ENCODE results near the gene PDP2. TPM values are rescaled to one million over a fixed set of nuclear protein-coding genes. Genes with fewer than 3 reads are reported as not detected.

The PDP2 gene
- polyA plus RNA-seq, 1 of the 3 experiments (the other 2 are of a cell fraction), result 4.7 TPM

DNA sequence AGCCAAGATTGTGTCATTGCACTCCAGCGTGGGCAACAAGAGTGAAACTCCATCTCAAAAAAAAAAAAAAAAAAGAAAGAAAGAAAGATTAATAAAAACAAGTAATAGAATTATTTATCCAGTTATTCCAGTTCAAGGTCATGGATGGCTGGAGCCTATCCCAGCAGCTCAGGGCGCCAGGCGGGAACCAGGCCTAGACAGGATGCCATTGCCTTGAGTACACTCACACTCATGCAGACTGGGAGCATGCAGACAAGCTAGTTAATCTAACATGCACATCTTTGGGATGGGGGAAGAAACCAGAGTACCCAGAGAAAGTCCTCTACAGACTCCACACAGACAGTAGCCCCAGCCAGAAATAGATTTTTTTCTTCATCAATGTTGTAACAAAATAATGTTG, 17.9 kb downstream of the PDP2 start:
- TF ChIP-seq NFIC (IDR thresholded peaks at IDR 0.05; ENCODE audit: borderline replicate concordance) (no peak), USF1 (IDR thresholded peaks at IDR 0.05; ENCODE audit: borderline replicate concordance, low read depth) (no peak), JUND (IDR thresholded peaks at IDR 0.05) (no peak), TEAD4 (IDR thresholded peaks at IDR 0.05; ENCODE audit: borderline replicate concordance, insufficient read depth) (no peak), TCF12 (IDR thresholded peaks at IDR 0.05) (no peak), MXI1 (IDR thresholded peaks at IDR 0.05; ENCODE audit: low read depth, low read length) (no peak)
- TF ChIP-seq, protein P1, sequence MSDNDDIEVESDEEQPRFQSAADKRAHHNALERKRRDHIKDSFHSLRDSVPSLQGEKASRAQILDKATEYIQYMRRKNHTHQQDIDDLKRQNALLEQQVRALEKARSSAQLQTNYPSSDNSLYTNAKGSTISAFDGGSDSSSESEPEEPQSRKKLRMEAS (IDR thresholded peaks at IDR 0.05; ENCODE audit: low read depth), result peak; percentile 60; the same call in 1 of the 2 replicates
- no peaks in the 10 kb centered on the region for H3K9me3 ChIP-seq
- WGBS (ENCODE audit: low lambda C conversion rate), result 80% methylated on average over 3 of the region's 3 CpGs
- H3F3A ChIP-seq (replicated peaks; ENCODE audit: insufficient read depth), result peaks cover 3% of the 10 kb centered on the region
- H4K20me1 ChIP-seq (ENCODE audit: insufficient read depth), result no peaks in the 10 kb centered on the region
- POLR2A ChIA-PET, result no interaction called here
- no peaks in the 10 kb centered on the region for H3K9me2 ChIP-seq
- H2AFZ ChIP-seq (ENCODE audit: low read depth), result no peak overlapping the region
- H3K27ac ChIP-seq (ENCODE audit: low read depth in 2 of 2, low read length in 1 of 2), result no peak overlapping the region
- no peaks in the 10 kb centered on the region for H3K36me3 ChIP-seq (replicated peaks in 1 of 2; ENCODE audit: control insufficient read depth in 1 of 2, insufficient read depth in 2 of 2, low read length in 1 of 2)
- no peak for DNase-seq
- peaks cover 19% of the 10 kb centered on the region in 2 experiments for H3K4me1 ChIP-seq (ENCODE audit: control insufficient read depth in 1 of 2, insufficient read depth in 2 of 2, low read depth in 1 of 2, low read length in 1 of 2)
- no peak overlapping the region for H3K4me3 ChIP-seq (ENCODE audit: low read depth in 2 of 2, low read length in 1 of 2)
- no peak overlapping the region for H3K4me2 ChIP-seq
- no peak overlapping the region for H3K9ac ChIP-seq
- no peaks in the 10 kb centered on the region for H3K27me3 ChIP-seq (ENCODE audit: insufficient read depth)
- H3K79me2 ChIP-seq (ENCODE audit: insufficient read depth), result no peaks in the 10 kb centered on the region
- CTCF ChIA-PET, result interaction anchor here (1.3 to 8.5 kb wide), 4 partner anchors 7 to 63 kb away, joined by 3 to 174 read pairs (median 40); partner anchors contain the start of genes CDH16, CES3 and RRAD

DNA sequence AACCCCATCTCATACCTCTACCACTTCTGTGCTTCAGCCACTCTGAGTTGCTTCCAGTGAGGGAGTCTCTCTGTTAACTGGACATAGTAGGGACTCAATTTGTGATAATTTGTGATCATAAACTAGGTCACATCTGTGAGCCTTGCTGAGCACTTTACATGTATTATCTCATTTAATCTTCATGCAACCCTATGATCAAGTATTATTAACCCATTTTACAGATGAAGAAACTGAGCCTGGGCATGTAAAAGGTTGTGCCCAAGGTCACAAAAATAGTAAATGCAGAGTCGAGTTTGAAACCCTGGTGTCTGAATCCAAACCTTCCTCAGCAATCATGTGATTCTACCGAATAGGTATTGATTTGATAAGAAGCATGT, 18.6 kb downstream of the PDP2 start:
- H3K36me3 ChIP-seq (replicated peaks in 1 of 2; ENCODE audit: control insufficient read depth in 1 of 2, insufficient read depth in 2 of 2, low read length in 1 of 2), result no peaks in the 10 kb centered on the region
- no peak overlapping the region for H2AFZ ChIP-seq (ENCODE audit: low read depth)
- H3K27me3 ChIP-seq (ENCODE audit: insufficient read depth), result no peaks in the 10 kb centered on the region
- no peak overlapping the region for H3K9ac ChIP-seq
- WGBS (ENCODE audit: low lambda C conversion rate), result 60% methylated on average over 2 of the region's 2 CpGs
- H3K4me3 ChIP-seq (ENCODE audit: low read depth in 2 of 2, low read length in 1 of 2), result no peak overlapping the region
- no peak for TF ChIP-seq RFX5 (IDR thresholded peaks at IDR 0.05; ENCODE audit: low read length)
- 0 out of 2 replicates have a peak, but pooled peaks have one; percentile 24 for TF ChIP-seq RCOR1 (IDR thresholded peaks at IDR 0.05; ENCODE audit: low read length)
- TF ChIP-seq MEF2A (IDR thresholded peaks at IDR 0.05; ENCODE audit: borderline replicate concordance, low read depth), result no peak
- TF ChIP-seq TCF12 (IDR thresholded peaks at IDR 0.05), result no peak
- H3K4me1 ChIP-seq (ENCODE audit: control insufficient read depth in 1 of 2, insufficient read depth in 2 of 2, low read depth in 1 of 2, low read length in 1 of 2), result peaks cover 19% of the 10 kb centered on the region in 2 experiments
- H3K79me2 ChIP-seq (ENCODE audit: insufficient read depth), result no peaks in the 10 kb centered on the region
- peaks cover 3% of the 10 kb centered on the region for H3F3A ChIP-seq (replicated peaks; ENCODE audit: insufficient read depth)
- no peaks in the 10 kb centered on the region for H4K20me1 ChIP-seq (ENCODE audit: insufficient read depth)
- H3K27ac ChIP-seq (ENCODE audit: low read depth in 2 of 2, low read length in 1 of 2), result no peak overlapping the region
- H3K4me2 ChIP-seq, result no peak overlapping the region
- no peaks in the 10 kb centered on the region for H3K9me2 ChIP-seq
- CTCF ChIA-PET, result interaction anchor here (1.3 to 8.5 kb wide), 2 partner anchors 24 to 62 kb away, joined by 3 to 174 read pairs; partner anchors contain the start of genes CDH16, CES3 and RRAD
- no peak for DNase-seq
- POLR2A ChIA-PET, result no interaction called here
- no peaks in the 10 kb centered on the region for H3K9me3 ChIP-seq

DNA sequence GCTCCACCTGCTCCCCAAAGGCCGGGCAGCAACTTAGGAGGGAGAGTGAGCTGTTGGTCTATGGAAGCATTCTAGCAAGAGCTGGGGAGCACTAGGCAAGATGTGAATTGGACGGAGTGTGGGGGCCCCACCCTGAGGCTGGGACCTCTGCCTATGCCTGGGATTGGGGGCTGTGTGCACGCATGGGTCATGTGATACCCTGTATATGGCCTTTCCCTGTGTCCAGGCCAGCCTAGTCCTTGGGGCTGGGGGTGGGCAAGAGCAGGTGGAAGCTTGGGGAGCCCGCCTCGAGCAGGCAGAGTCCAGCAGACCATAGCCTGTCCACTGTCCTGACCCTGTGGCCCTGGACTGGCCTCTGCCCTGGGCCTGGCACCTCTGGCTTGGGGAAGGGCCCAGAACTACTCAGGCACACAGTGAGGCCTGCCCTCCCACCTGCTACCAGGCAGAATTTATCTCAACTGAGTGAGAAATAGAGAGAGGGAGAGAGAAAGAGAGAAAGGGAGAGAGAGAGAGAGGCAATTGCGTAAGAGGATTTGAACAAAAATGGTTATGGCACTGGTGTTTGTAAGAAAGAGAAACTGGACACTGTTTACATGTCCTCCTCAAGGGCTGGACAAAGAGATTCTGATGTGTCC, 19.1 kb downstream of the PDP2 start:
- CTCF ChIA-PET, result interaction anchor here (1.6 to 8.5 kb wide), 2 partner anchors 23 to 48 kb away, joined by 4 to 174 read pairs; partner anchors contain the start of genes CDH16 and RRAD
- Histone ChIP-seq H2AFZ (ENCODE audit: low read depth) (0 out of 2 replicates have a peak overlapping the region, but pooled peaks have one; percentile 31), H3K4me3 (ENCODE audit: low read depth in 2 of 2, low read length in 1 of 2) (no peak overlapping the region), H3K9ac (no peak overlapping the region; the same call in 1 of the 2 replicates), H4K20me1 (ENCODE audit: insufficient read depth) (no peaks in the 10 kb centered on the region), H3K79me2 (ENCODE audit: insufficient read depth) (no peaks in the 10 kb centered on the region), H3K9me3 (no peaks in the 10 kb centered on the region), H3K27me3 (ENCODE audit: insufficient read depth) (no peaks in the 10 kb centered on the region), H3K4me2 (peak overlapping the region; percentile 52), H3K27ac (ENCODE audit: low read depth in 2 of 2, low read length in 1 of 2) (peak overlapping the region; percentile 43 to 53), H3F3A (replicated peaks; ENCODE audit: insufficient read depth) (peaks cover 3% of the 10 kb centered on the region), H3K4me1 (ENCODE audit: control insufficient read depth in 1 of 2, insufficient read depth in 2 of 2, low read depth in 1 of 2, low read length in 1 of 2) (peaks cover 19% of the 10 kb centered on the region in 2 experiments), H3K9me2 (no peaks in the 10 kb centered on the region), H3K36me3 (replicated peaks in 1 of 2; ENCODE audit: control insufficient read depth in 1 of 2, insufficient read depth in 2 of 2, low read length in 1 of 2) (no peaks in the 10 kb centered on the region)
- POLR2A ChIA-PET, result no interaction called here
- peak; percentile 18 for DNase-seq
- WGBS (ENCODE audit: low lambda C conversion rate), result 97% methylated on average over 6 of the region's 6 CpGs
- no peak for TF ChIP-seq RXRA (IDR thresholded peaks at IDR 0.05; ENCODE audit: borderline replicate concordance, low read depth)
- no peak for TF ChIP-seq GATA2 (CRISPR knock-in tag; IDR thresholded peaks at IDR 0.05)
- no peak for TF ChIP-seq POLR2AphosphoS5 (IDR thresholded peaks at IDR 0.05; ENCODE audit: low read depth, low read length)
- no peak for TF ChIP-seq FOXJ3 (CRISPR knock-in tag; IDR thresholded peaks at IDR 0.05)
- no peak for TF ChIP-seq IRF3 (IDR thresholded peaks at IDR 0.05; ENCODE audit: low read depth, low read length)
- TF ChIP-seq MEF2A (IDR thresholded peaks at IDR 0.05; ENCODE audit: borderline replicate concordance, low read depth), result no peak
- no peak for TF ChIP-seq SIN3A (IDR thresholded peaks at IDR 0.05; ENCODE audit: borderline replicate concordance, low read depth, low read length)
- TF ChIP-seq, protein P2, sequence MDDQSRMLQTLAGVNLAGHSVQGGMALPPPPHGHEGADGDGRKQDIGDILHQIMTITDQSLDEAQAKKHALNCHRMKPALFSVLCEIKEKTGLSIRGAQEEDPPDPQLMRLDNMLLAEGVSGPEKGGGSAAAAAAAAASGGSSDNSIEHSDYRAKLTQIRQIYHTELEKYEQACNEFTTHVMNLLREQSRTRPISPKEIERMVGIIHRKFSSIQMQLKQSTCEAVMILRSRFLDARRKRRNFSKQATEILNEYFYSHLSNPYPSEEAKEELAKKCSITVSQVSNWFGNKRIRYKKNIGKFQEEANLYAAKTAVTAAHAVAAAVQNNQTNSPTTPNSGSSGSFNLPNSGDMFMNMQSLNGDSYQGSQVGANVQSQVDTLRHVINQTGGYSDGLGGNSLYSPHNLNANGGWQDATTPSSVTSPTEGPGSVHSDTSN (IDR thresholded peaks at IDR 0.05), result no peak
- no peak for TF ChIP-seq NFIC (IDR thresholded peaks at IDR 0.05; ENCODE audit: borderline replicate concordance)
- no peak for TF ChIP-seq FOSL2 (IDR thresholded peaks at IDR 0.05; ENCODE audit: borderline replicate concordance, low read depth)
